Stimulated activated CD4-positive, alpha-beta T cell treated with anti-CD3 and anti-CD28 coated beads, Interleukin-4, amount 100 ng/mL, for 4 hours (primary cell): Measurements from ENCODE around the gene RNF225.
"Not testable (repeated sequence)": the region's sequence is repeated elsewhere in the genome, so short reads cannot be mapped to it uniquely, and the experiment has no call there.

Experiments
- DNase-seq, 2 experiments: peaks; one replicate each; pipeline ENCODE4 v3.0.0-alpha.2; 2020

RNF225 gene

GRCh38 chr19:58362272-58362994 lies 33.0 kb upstream of the RNF225 start, which contains the start of gene ZNF497:
Gene ZNF497, minus strand, starts transcription at chr19:58362751. Its CDS starts 5,116 bp downstream, at chr19:58357635.
- DNase-seq: peak; percentile 95 to 97

- DNase-seq: no peak
Observed at GRCh38 chr19:58364146-58364545, 31.3 kb upstream of the RNF225 start.

- DNase-seq: no peak
Observed at GRCh38 chr19:58366585-58367430, 28.6 kb upstream of the RNF225 start.

- DNase-seq: no peak
Observed at GRCh38 chr19:58367698-58368454, 27.6 kb upstream of the RNF225 start.

GRCh38 chr19:58368561-58369360 lies 26.7 kb upstream of the RNF225 start:
- DNase-seq: no peak

- no peak for DNase-seq
Observed at GRCh38 chr19:58372311-58373133, 22.9 kb upstream of the RNF225 start.

- no peak for DNase-seq
Observed at GRCh38 chr19:58374200-58374599, 21.3 kb upstream of the RNF225 start.

GRCh38 chr19:58376724-58377123 lies 18.7 kb upstream of the RNF225 start:
- not testable (repeated sequence) for DNase-seq

GRCh38 chr19:58379246-58379645 lies 16.2 kb upstream of the RNF225 start:
- DNase-seq: no peak

- DNase-seq: no peak
Observed at GRCh38 chr19:58380037-58380661, 15.3 kb upstream of the RNF225 start.

- DNase-seq: peak; percentile 93 to 99
Observed at GRCh38 chr19:58380662-58381459, 14.6 kb upstream of the RNF225 start, which contains the start of gene ZNF837. Gene ZNF837, minus strand, starts transcription at chr19:58381030. Its CDS starts 11,698 bp downstream, at chr19:58369332.

GRCh38 chr19:58381460-58382212 lies 13.8 kb upstream of the RNF225 start:
- no peak for DNase-seq

GRCh38 chr19:58382997-58383603 lies 12.4 kb upstream of the RNF225 start:
- DNase-seq: no peak

GRCh38 chr19:58385313-58385890 lies 10.1 kb upstream of the RNF225 start:
- DNase-seq: no peak

- DNase-seq: peak; percentile 29 to 37
Observed at GRCh38 chr19:58385891-58386575, 9.4 kb upstream of the RNF225 start.

GRCh38 chr19:58386576-58387337 lies 8.7 kb upstream of the RNF225 start, which contains the start of gene RPS5:
Gene RPS5, plus strand, starts transcription at chr19:58387269. Its CDS starts 869 bp downstream, at chr19:58388138.
- DNase-seq: peak; percentile 91 to 97
